HepG2 (cell line): ENCODE data around the gene ARHGAP15. TPM values are rescaled to one million over a fixed set of nuclear protein-coding genes. Genes with fewer than 3 reads are reported as not detected.

Experiments
- ATAC-seq: fragments of 200-7000 bp; cut with Tn5 transposase; 3 replicates; pipeline ENCODE4 v1.9.1; 2020; ENCODE audit warnings: mild to moderate bottlenecking, moderate library complexity
- BruUV-seq: library from RNA; stranded (reverse); fragments of 400-500 nt; replicated peaks from 2 replicates; lab custom pipeline; 2021; lab: Mats Ljungman, UMichigan
- CTCF ChIA-PET: fragments of 300-600 bp; formaldehyde crosslinking; extraction: SDS; loops from one replicate; lab custom pipeline; 2021; ENCODE audit warnings: low total read pairs, inconsistent platforms, low intra/inter-chr PET ratio; lab: Yijun Ruan, JAX
- POLR2A ChIA-PET: fragments of 350-600 bp; sonication (Branson Sonifier 250); formaldehyde crosslinking; loops from one replicate; lab custom pipeline; 2020; ENCODE audit warnings: antibody characterized with exemption, inconsistent platforms; lab: Yijun Ruan, JAX
- DNase-seq: peaks from one replicate; pipeline ENCODE4 v3.0.0-alpha.2; 2015; ENCODE audit warnings: low spot score
- FAIRE-seq: peaks from 3 replicates; lab custom pipeline; 2011; peaks lifted over from hg19 to GRCh38; lab: Jason Lieb, UNC
- H2AFZ ChIP-seq: one replicate; pipeline ENCODE4 v1.6.1; 2011; ENCODE audit warnings: low read length, inconsistent platforms
- H3K27ac ChIP-seq: fragments of 300-600 bp; 3 replicates; pipeline ENCODE4 v1.8.0; 2011; ENCODE audit warnings: mixed run types, mild to moderate bottlenecking, mixed read lengths, low read length, inconsistent platforms; ENCODE audit not compliant: insufficient read depth; ENCODE audit errors: extremely low read length
- H3K27me3 ChIP-seq, 2 experiments: fragments of 200-600 bp in 1 of 2; 2 replicates in 1 of 2; 3 replicates in 1 of 2; pipeline versions ENCODE4 v1.6.0 to v1.8.0; 2011; ENCODE audit warnings: low read length in 2 of 2, mild to moderate bottlenecking in 2 of 2, moderate library complexity in 2 of 2, inconsistent platforms in 1 of 2; ENCODE audit not compliant: insufficient read depth in 2 of 2, control insufficient read depth in 1 of 2
- H3K36me3 ChIP-seq, 2 experiments: fragments of 200-600 bp in 1 of 2; replicated peaks in 1 of 2; 2 replicates in 1 of 2; 3 replicates in 1 of 2; pipeline versions ENCODE4 v1.5.1 to v1.8.0; 2011; ENCODE audit warnings: low read length in 2 of 2, inconsistent platforms in 1 of 2; ENCODE audit not compliant: insufficient read depth in 2 of 2, control insufficient read depth in 1 of 2
- H3K4me1 ChIP-seq: 2 replicates; pipeline ENCODE4 v1.5.1; 2012; ENCODE audit warnings: low read length, inconsistent platforms; ENCODE audit not compliant: insufficient read depth
- H3K4me2 ChIP-seq: 2 replicates; pipeline ENCODE4 v1.6.0; 2011; ENCODE audit warnings: low read depth, low read length, inconsistent platforms
- H3K4me3 ChIP-seq, 3 experiments: fragments of 200-600 bp in 1 of 3; sonication (generic), shearing (Covaris generic) in 1 of 3; replicated peaks in 1 of 3; 2 replicates each; pipeline ENCODE4 v1.5.1; 2011 to 2016; ENCODE audit warnings: low read length in 3 of 3, inconsistent platforms in 2 of 3, low read depth in 2 of 3, mild to moderate bottlenecking in 2 of 3, control low read depth in 1 of 3, mixed read lengths in 1 of 3; ENCODE audit not compliant: insufficient read depth in 1 of 3
- H3K79me2 ChIP-seq: one replicate; pipeline ENCODE4 v1.6.1; 2011; ENCODE audit warnings: low read length, inconsistent platforms; ENCODE audit not compliant: insufficient read depth
- H3K9ac ChIP-seq: 2 replicates; pipeline ENCODE4 v1.6.0; 2011; ENCODE audit warnings: mild to moderate bottlenecking, low read depth, low read length, inconsistent platforms; ENCODE audit not compliant: insufficient read depth
- H3K9me3 ChIP-seq: 2 replicates; pipeline ENCODE4 v1.5.1; 2012; ENCODE audit warnings: mild to moderate bottlenecking, low read length
- H4K20me1 ChIP-seq: 2 replicates; pipeline ENCODE4 v1.6.0; 2011; ENCODE audit warnings: inconsistent platforms, mild to moderate bottlenecking, low read length, moderate library complexity; ENCODE audit not compliant: insufficient read depth
- BRCA1 ChIP-seq: sonication (generic); formaldehyde crosslinking; IDR thresholded peaks from 2 replicates; pipeline ENCODE4 v1.4.0; 2020; ENCODE audit warnings: missing genetic modification reagents
- KAT7 ChIP-seq: IDR thresholded peaks from 2 replicates; pipeline ENCODE4 v1.6.1; 2018; ENCODE audit warnings: borderline replicate concordance, missing compliant biosample characterization
- NFE2L2 ChIP-seq: fragments of 150-350 bp; IDR thresholded peaks from 2 replicates; pipeline ENCODE4 v1.6.1; 2014; ENCODE audit warnings: low read length
- PAX8 ChIP-seq: sonication (generic); formaldehyde crosslinking; IDR thresholded peaks from 2 replicates; pipeline ENCODE4 v1.8.0; 2022; ENCODE audit warnings: mild to moderate bottlenecking, missing genetic modification reagents, borderline replicate concordance
- PCBP1 ChIP-seq: fragments of 200-400 bp; formaldehyde crosslinking; IDR thresholded peaks from 2 replicates; pipeline ENCODE4 v1.6.1; 2017; ENCODE audit warnings: mild to moderate bottlenecking, low read depth, low read length, borderline replicate concordance
- SIX4 ChIP-seq: sonication (generic); formaldehyde crosslinking; IDR thresholded peaks from 2 replicates; pipeline ENCODE4 v1.4.0; 2020; ENCODE audit warnings: missing genetic modification reagents
- SMARCE1 ChIP-seq: fragments of 450-650 bp; IDR thresholded peaks from 2 replicates; pipeline ENCODE4 v1.6.1; 2017; ENCODE audit warnings: borderline replicate concordance
- TOE1 ChIP-seq: sonication (generic); formaldehyde crosslinking; IDR thresholded peaks from 2 replicates; pipeline ENCODE4 v1.4.0; 2020; ENCODE audit warnings: mild to moderate bottlenecking, missing genetic modification reagents
- ZNF207 ChIP-seq: fragments of 450-650 bp; IDR thresholded peaks from 2 replicates; pipeline ENCODE4 v1.6.1; 2016; ENCODE audit warnings: antibody characterized with exemption, borderline replicate concordance
- ZNF292 ChIP-seq: sonication (generic); formaldehyde crosslinking; IDR thresholded peaks from 2 replicates; pipeline ENCODE4 v1.8.1; 2022; ENCODE audit warnings: mild to moderate bottlenecking, low read depth, missing genetic modification reagents, borderline replicate concordance
- ZNF326 ChIP-seq: sonication (generic); formaldehyde crosslinking; IDR thresholded peaks from 2 replicates; pipeline ENCODE4 v1.4.0; 2020; ENCODE audit warnings: missing genetic modification reagents, borderline replicate concordance
- ZNF564 ChIP-seq: sonication (generic); formaldehyde crosslinking; IDR thresholded peaks from 2 replicates; pipeline ENCODE4 v1.8.1; 2023; ENCODE audit warnings: mild to moderate bottlenecking, missing genetic modification reagents
- WGBS: methylation state at CpG from one replicate; pipeline ENCODE4 v1.1.6; 2017; ENCODE audit warnings: low lambda C conversion rate; 5-methylcytosine and 5-hydroxymethylcytosine counted together
- in situ Hi-C: cut with HindIII; loops from 2 replicates; pipeline ENCODE4 v1.10.0; 2017; ENCODE audit warnings: low pct_unique_long_range_greater_than_20kb; ENCODE audit not compliant: extremely low pct_ligation_motif_present
- intact Hi-C: fragments of 100-400 bp; cut with micrococcal nuclease; formaldehyde crosslinking; loops from one replicate; pipeline ENCODE4 v1.10.0; 2022; ENCODE audit not compliant: unreplicated experiment
- polyA plus RNA-seq, 8 experiments: library from polyadenylated mRNA; depleted of rRNA in 3 of 8; stranded (reverse) in 7 of 8; unstranded in 1 of 8; fragments of >200 nt; fragmentation: Illumina TruSeq in 4 of 8; extraction: Trizol in 4 of 8; gene quantifications; 2 replicates each; pipeline versions ENCODE4 v1.2.1 to v1.2.3, GENCODE V29; 2011 to 2016; ENCODE audit warnings: low read depth in 4 of 8, missing spikeins in 1 of 8, mixed read lengths in 1 of 8; ENCODE audit not compliant: insufficient read depth in 1 of 8
- total RNA-seq, 5 experiments: library from RNA; depleted of rRNA; stranded (reverse); fragments of >200 nt; fragmentation: Illumina TruSeq; extraction: Trizol; gene quantifications; 2 replicates each; pipeline ENCODE4 v1.2.3, GENCODE V29; 2016; ENCODE audit warnings: low read depth in 1 of 5
- TF ChIP-seq, protein P1 (sequence below): sonication (generic); formaldehyde crosslinking; IDR thresholded peaks from 2 replicates; pipeline ENCODE4 v1.8.0; 2022; ENCODE audit warnings: low read depth, missing genetic modification reagents

Gene ARHGAP15
- total and polyA plus RNA-seq, 2 of the 13 experiments (the other 11 are each of a cell fraction or from before 2014, with no cell fraction given): 0.04 TPM; not detected in 1

DNA sequence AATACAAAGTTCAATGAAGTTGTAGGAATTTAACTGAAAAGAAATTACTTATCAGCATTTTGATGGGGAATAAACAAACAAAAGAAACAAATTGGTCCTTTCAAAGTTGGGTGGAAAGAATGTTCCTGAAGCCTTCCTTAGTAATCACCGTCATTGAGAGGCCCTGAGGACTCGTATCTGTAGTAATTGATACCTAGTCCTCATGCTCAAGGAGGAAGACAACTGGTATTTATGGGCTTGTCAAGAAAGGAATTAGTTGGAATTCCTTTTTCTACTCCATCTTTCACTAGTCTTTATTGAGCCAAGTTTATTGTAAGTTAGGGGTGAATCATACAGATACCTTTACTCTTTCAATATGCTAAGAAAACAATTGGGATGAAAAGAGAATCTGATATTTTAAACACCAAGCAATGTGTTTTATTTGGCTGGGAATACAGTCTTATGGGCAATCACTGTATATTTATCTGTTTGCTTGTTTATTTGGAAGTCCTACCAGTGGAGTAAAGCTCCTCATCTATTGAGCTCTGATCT lies 324.8 kb downstream of the ARHGAP15 start:
- Histone ChIP-seq H3K27me3 (no peaks in the 10 kb centered on the region), H3K9ac (no peak overlapping the region), H3K79me2 (no peaks in the 10 kb centered on the region), H3K27ac (no peak overlapping the region), H3K36me3 (no peaks in the 10 kb centered on the region), H3K4me1 (no peaks in the 10 kb centered on the region), H3K4me3 (no peak overlapping the region), H3K9me3 (no peaks in the 10 kb centered on the region), H3K4me2 (no peak overlapping the region), H2AFZ (no peak overlapping the region), H4K20me1 (no peaks in the 10 kb centered on the region)
- in situ Hi-C loops: no loop called here
- intact Hi-C loops: no loop called here
- POLR2A ChIA-PET: no interaction called here
- BruUV-seq: no TSS peak
- no peak for TF ChIP-seq PCBP1
- TF ChIP-seq ZNF564: no peak
- TF ChIP-seq ZNF326: no peak
- no peak for TF ChIP-seq ZNF207
- TF ChIP-seq, protein P1, sequence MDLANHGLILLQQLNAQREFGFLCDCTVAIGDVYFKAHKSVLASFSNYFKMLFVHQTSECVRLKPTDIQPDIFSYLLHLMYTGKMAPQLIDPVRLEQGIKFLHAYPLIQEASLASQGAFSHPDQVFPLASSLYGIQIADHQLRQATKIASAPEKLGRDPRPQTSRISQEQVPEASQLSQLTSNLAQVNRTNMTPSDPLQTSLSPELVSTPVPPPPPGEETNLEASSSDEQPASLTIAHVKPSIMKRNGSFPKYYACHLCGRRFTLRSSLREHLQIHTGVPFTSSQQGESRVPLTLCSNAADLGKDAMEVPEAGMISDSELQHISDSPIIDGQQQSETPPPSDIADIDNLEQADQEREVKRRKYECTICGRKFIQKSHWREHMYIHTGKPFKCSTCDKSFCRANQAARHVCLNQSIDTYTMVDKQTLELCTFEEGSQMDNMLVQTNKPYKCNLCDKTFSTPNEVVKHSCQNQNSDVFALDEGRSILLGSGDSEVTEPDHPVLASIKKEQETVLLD (CRISPR knock-in tag): no peak
- no peak for TF ChIP-seq ZNF292
- TF ChIP-seq KAT7: no peak
- CTCF ChIA-PET: no interaction called here
- FAIRE-seq (no peak), DNase-seq (no peak), ATAC-seq (no peak)
- WGBS: 5% methylated on average over 2 of the region's 2 CpGs

DNA sequence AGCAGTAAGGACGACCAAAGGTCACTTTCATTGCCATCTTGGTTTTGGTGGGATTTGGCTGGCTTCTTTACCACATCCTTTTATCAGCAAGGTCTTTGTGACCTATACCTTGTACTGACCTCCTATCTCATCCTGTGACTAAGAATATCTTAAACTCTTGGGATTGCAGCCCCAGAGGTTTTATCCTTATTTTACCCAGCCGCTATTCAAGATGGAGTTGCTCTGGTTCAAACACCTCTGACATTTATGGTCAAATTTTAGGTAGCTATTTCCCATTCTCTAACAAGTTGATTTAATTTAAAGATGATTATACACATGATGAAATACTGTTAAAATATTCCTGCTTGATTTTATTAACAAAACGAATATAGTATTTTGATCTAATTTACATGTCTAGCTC lies 326.1 kb downstream of the ARHGAP15 start:
- in situ Hi-C loops: no loop called here
- intact Hi-C loops: no loop called here
- no peaks in the 10 kb centered on the region for H3K27me3 ChIP-seq
- no peak for ATAC-seq
- no peak overlapping the region for H3K27ac ChIP-seq
- no peaks in the 10 kb centered on the region for H3K9me3 ChIP-seq
- POLR2A ChIA-PET: no interaction called here
- no peak overlapping the region for H3K4me3 ChIP-seq
- no peaks in the 10 kb centered on the region for H3K79me2 ChIP-seq
- H3K9ac ChIP-seq: no peak overlapping the region
- CTCF ChIA-PET: no interaction called here
- DNase-seq: no peak
- WGBS: 0% methylated on average over 3 of the region's 3 CpGs
- no TSS peak for BruUV-seq
- no peaks in the 10 kb centered on the region for H4K20me1 ChIP-seq
- FAIRE-seq: no peak
- no peak overlapping the region for H3K4me2 ChIP-seq
- H3K36me3 ChIP-seq: no peaks in the 10 kb centered on the region
- H2AFZ ChIP-seq: no peak overlapping the region
- H3K4me1 ChIP-seq: no peaks in the 10 kb centered on the region
- TF ChIP-seq NFE2L2 (no peak), TOE1 (CRISPR knock-in tag) (no peak), SMARCE1 (no peak), PAX8 (CRISPR knock-in tag) (no peak), ZNF564 (no peak), BRCA1 (CRISPR knock-in tag) (no peak), SIX4 (CRISPR knock-in tag) (no peak)
